Measurements from ENCODE around the gene CPXM1. TPM values are rescaled to one million over a fixed set of nuclear protein-coding genes. Genes with fewer than 3 reads are reported as not detected.
"Not testable (repeated sequence)": the region's sequence is repeated elsewhere in the genome, so short reads cannot be mapped to it uniquely, and the experiment has no call there.

Gene CPXM1
- total RNA-seq, 2 donors from 2014 or later: 0.24 to 2.3 TPM

DNA sequence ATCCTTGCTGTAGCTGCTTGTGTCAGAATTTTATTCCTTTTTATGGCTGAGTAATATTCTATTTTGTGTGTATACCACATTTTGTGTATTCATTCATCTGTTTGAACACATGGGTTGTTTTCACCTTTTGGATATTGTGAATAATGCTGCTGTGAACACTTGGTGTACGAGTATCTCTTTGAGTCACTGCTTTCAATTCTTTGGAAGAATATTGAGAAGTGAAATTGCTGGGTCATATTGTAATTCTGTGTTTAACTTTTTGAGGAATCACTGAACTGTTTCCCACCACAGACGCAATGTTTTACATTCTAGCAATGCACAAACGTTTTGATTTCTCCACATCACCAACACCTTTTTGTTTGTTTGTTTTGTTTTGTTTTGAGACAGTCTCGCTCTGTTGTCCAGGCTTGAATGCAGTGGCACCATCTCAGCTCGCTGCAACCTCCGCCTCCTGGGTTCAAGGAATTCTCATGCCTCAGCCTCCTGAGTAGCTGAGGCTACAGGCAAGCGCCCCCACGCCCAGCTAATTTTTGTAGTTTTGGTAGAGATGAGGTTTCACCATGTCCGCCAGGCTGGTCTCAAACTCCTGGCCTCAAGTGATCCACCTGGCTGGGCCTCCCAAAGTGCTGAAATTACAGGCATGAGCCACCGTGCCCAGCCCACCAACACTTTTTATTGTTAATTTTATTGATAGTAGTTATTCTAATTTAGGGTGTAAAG is 21.7 kb downstream of the CPXM1 start:
- intact Hi-C loops (cut with DNase I, micrococcal nuclease): no loop called here
- no peak for DNase-seq
- no peak for ATAC-seq

- ATAC-seq (no peak), DNase-seq (no peak)
- intact Hi-C loops (cut with DNase I, micrococcal nuclease): no loop called here
Observed at GRCh38 chr20:2775139-2775538, 25.3 kb downstream of the CPXM1 start.

GRCh38 chr20:2773812-2774211 is 26.6 kb downstream of the CPXM1 start:
- DNase-seq (no peak), ATAC-seq (no peak)
- intact Hi-C loops (cut with DNase I, micrococcal nuclease): no loop called here

GRCh38 chr20:2771631-2772080 is 28.8 kb downstream of the CPXM1 start:
- DNase-seq (no peak), ATAC-seq (no peak)
- intact Hi-C loops (cut with DNase I, micrococcal nuclease): no loop called here

DNA sequence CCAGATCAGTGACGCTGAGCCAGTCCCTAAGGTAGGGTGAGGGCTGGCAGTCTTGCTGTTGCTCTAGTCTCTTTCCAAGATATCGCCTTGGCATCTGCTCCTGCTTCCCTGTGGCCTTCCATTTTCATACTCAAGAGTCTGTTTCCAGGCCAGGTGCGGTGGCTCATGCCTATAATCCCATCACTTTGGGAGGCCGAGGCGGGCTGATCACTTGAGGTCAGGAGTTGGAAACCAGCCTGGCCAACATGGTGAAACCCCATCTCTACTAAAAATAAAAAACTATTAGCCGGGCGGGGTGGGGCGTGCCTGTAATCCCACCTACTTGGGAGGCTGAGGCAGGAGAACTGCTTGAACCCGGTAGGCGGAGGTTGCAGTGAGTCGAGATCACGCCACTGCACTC is 30.3 kb downstream of the CPXM1 start:
- intact Hi-C loops (cut with DNase I, micrococcal nuclease); DNase-seq; ATAC-seq: not testable (repeated sequence)

- DNase-seq: no peak
- ATAC-seq: no peak
- intact Hi-C loops (cut with DNase I, micrococcal nuclease): no loop called here
Observed at GRCh38 chr20:2768632-2769015, 31.8 kb downstream of the CPXM1 start.

GRCh38 chr20:2767768-2768631 is 32.4 kb downstream of the CPXM1 start:
- no peak for ATAC-seq
- no peak for DNase-seq
- intact Hi-C loops (cut with DNase I, micrococcal nuclease): no loop called here

- ATAC-seq: no peak
Observed at GRCh38 chr20:2763186-2763585, 37.2 kb downstream of the CPXM1 start.

GRCh38 chr20:2762578-2763131 is 37.8 kb downstream of the CPXM1 start:
- intact Hi-C loops (cut with DNase I, micrococcal nuclease): no loop called here
- no peak for ATAC-seq
- DNase-seq: no peak

More at GRCh38 chr20:2763186-2763585, 37.2 kb downstream of the CPXM1 start:
- DNase-seq: no peak
- intact Hi-C loops (cut with DNase I, micrococcal nuclease): no loop called here

GRCh38 chr20:2761885-2762284 is 38.5 kb downstream of the CPXM1 start:
- intact Hi-C loops (cut with DNase I, micrococcal nuclease): no loop called here
- ATAC-seq: no peak
- no peak for DNase-seq

- no peak for ATAC-seq
- intact Hi-C loops (cut with DNase I, micrococcal nuclease): no loop called here
- no peak for DNase-seq
Observed at GRCh38 chr20:2760952-2761305, 39.5 kb downstream of the CPXM1 start.

DNA sequence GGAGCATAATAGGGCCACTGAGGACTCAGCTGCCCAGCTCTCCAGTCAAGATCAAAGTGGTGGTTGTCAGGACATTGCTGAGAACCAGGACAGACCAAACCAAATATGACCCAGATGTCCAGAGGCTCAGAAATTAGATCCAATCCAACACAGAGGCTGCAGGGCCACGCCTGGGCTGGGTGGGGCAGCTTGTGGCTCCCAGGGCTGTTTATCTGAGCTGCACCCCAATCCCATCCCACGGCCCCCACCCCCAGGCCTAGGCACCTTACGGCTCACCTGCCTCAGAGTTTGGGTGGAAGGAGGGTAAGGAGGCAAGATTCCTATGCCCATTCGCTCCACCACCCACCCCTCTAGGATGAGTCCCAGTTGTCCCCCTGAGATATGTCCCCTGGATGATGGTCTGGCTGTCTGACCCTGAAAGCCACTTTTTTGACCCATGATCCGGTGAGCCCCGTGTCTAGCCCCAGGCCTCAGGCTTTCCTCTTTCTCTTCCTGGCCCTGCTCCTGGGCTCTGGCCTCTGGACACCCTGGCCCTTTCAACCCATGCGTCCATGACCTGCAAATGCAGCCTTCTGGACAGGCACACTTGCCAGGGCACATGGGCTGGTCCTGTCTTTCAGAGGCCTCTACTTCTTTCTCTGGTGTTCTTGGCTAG is 40.0 kb downstream of the CPXM1 start:
- no peak for ATAC-seq
- intact Hi-C loops (cut with DNase I, micrococcal nuclease): no loop called here
- no peak for DNase-seq

- ATAC-seq: no peak
- intact Hi-C loops (cut with DNase I, micrococcal nuclease): no loop called here
- no peak for DNase-seq
Observed at GRCh38 chr20:2759603-2760296, 40.7 kb downstream of the CPXM1 start.

- intact Hi-C loops (cut with DNase I, micrococcal nuclease): no loop called here
- DNase-seq: no peak
- ATAC-seq: no peak
Observed at GRCh38 chr20:2759143-2759542, 41.3 kb downstream of the CPXM1 start.

- intact Hi-C loops (cut with DNase I, micrococcal nuclease): no loop called here
- no peak for DNase-seq
- ATAC-seq: no peak
Observed at GRCh38 chr20:2757969-2758368, 42.5 kb downstream of the CPXM1 start.

GRCh38 chr20:2757001-2757400 is 43.4 kb downstream of the CPXM1 start:
- intact Hi-C loops (cut with DNase I, micrococcal nuclease): no loop called here

DNA sequence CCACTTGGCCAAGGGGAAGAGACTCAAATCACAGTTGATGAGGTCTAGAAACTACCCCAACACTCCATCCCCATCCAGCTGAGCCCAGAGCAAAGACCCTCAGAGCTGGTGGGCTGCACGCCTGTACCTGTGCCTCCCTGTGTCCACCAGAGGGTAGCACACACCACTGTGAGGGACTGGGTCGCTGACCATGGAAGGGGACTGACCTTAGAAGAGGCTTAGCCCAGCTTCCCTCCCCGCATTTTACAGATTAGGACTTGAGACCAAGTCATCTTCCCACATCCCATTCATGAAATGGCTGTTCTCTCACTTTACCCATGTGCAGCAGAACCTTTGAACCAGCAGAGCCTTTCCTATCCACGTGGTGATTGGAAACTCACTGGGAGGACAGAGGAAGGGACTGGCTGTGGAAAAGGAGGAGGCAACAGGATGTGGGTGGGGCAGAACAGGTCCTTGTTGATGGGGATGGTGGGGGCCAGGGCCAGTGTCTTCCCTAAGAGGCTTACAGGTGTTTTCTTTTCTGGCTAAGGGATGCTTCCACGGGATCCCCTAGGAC is 44.3 kb downstream of the CPXM1 start:
- DNase-seq (peak in 1 of 2 donors; percentile 26), ATAC-seq (peak; percentile 32)
- intact Hi-C loops (cut with DNase I, micrococcal nuclease): no loop called here

More at GRCh38 chr20:2757001-2757400, 43.4 kb downstream of the CPXM1 start:
- no peak for ATAC-seq
- no peak for DNase-seq

- intact Hi-C loops (cut with DNase I, micrococcal nuclease): no loop called here
- no peak for ATAC-seq
- no peak for DNase-seq
Observed at GRCh38 chr20:2755451-2756055, 44.9 kb downstream of the CPXM1 start.
